Stimulated activated CD4-positive, alpha-beta T cell treated with anti-CD3 and anti-CD28 coated beads, Interleukin-15, amount 100 ng/mL, for 24 hours (primary cell): Measurements from ENCODE around the gene C8B.

Experiments used
- DNase-seq: peaks from one replicate; pipeline ENCODE4 v3.0.0-alpha.2; 2020

The C8B gene

GRCh38 chr1:56965916-56966697, at the start of gene C8B:
C8B (minus strand) TSS chr1:56966015; CDS start chr1:56965948, 67 bp downstream.
- no peak for DNase-seq

GRCh38 chr1:57015071-57015470, 49.3 kb upstream of the C8B start:
- DNase-seq = no peak

- DNase-seq = no peak
Observed at GRCh38 chr1:57013522-57013921, 47.7 kb upstream of the C8B start.

GRCh38 chr1:57012315-57012714, 46.5 kb upstream of the C8B start:
- no peak for DNase-seq

- no peak for DNase-seq
Observed at GRCh38 chr1:57010511-57010910, 44.7 kb upstream of the C8B start.

GRCh38 chr1:57007948-57008347, 42.1 kb upstream of the C8B start:
- no peak for DNase-seq

- DNase-seq = no peak
Observed at GRCh38 chr1:57007472-57007871, 41.7 kb upstream of the C8B start.

- no peak for DNase-seq
Observed at GRCh38 chr1:57003398-57004139, 37.8 kb upstream of the C8B start.

- DNase-seq = no peak
Observed at GRCh38 chr1:56995414-56996100, 29.7 kb upstream of the C8B start.

- DNase-seq = no peak
Observed at GRCh38 chr1:56993475-56993874, 27.7 kb upstream of the C8B start.

GRCh38 chr1:56992318-56993125, 26.7 kb upstream of the C8B start:
- no peak for DNase-seq

GRCh38 chr1:56991576-56991975, 25.8 kb upstream of the C8B start:
- no peak for DNase-seq

- DNase-seq = no peak
Observed at GRCh38 chr1:56986397-56986796, 20.6 kb upstream of the C8B start.

GRCh38 chr1:56985857-56986256, 20.0 kb upstream of the C8B start:
- DNase-seq = no peak

GRCh38 chr1:56983484-56983883, 17.7 kb upstream of the C8B start:
- DNase-seq = no peak

- DNase-seq = no peak
Observed at GRCh38 chr1:56979986-56980755, 14.4 kb upstream of the C8B start.

- DNase-seq = no peak
Observed at GRCh38 chr1:56978819-56979218, 13.0 kb upstream of the C8B start.

- DNase-seq = no peak
Observed at GRCh38 chr1:56977910-56978309, 12.1 kb upstream of the C8B start.

GRCh38 chr1:56975446-56975845, 9.6 kb upstream of the C8B start:
- DNase-seq = no peak

- no peak for DNase-seq
Observed at GRCh38 chr1:56973923-56974742, 8.3 kb upstream of the C8B start.

- DNase-seq = no peak
Observed at GRCh38 chr1:56972976-56973375, 7.2 kb upstream of the C8B start.
